Activated T-cell treated with anti-CD3 and anti-CD28 coated beads, Interleukin-2, amount 50 U/mL, for 24 hours (primary cell): ENCODE results near the gene DHX29.
"Not testable (repeated sequence)": the region's sequence is repeated elsewhere in the genome, so short reads cannot be mapped to it uniquely, and the experiment has no call there.

Source experiments
- DNase-seq: peaks from one replicate; pipeline ENCODE4 v3.0.0-alpha.2; 2020
- H3K27ac Mint-ChIP-seq: 2 replicates; pipeline ENCODE4 v1.8.0; 2020; ENCODE audit warnings: mild to moderate bottlenecking, mixed read lengths
- H3K27me3 Mint-ChIP-seq: 2 replicates; pipeline ENCODE4 v1.8.0; 2020; ENCODE audit warnings: mixed read lengths
- H3K36me3 Mint-ChIP-seq: 2 replicates; pipeline ENCODE4 v1.8.0; 2020; ENCODE audit warnings: low read depth, mixed read lengths
- H3K4me1 Mint-ChIP-seq: 2 replicates; pipeline ENCODE4 v1.8.0; 2020; ENCODE audit warnings: low read depth, mixed read lengths
- H3K4me3 Mint-ChIP-seq: 2 replicates; pipeline ENCODE4 v1.8.0; 2020; ENCODE audit warnings: mild to moderate bottlenecking, moderate library complexity, mixed read lengths
- H3K9me3 Mint-ChIP-seq: 2 replicates; pipeline ENCODE4 v1.8.0; 2020; ENCODE audit warnings: mixed read lengths

Gene DHX29

GRCh38 chr5:55324815-55325418, 17.4 kb upstream of the DHX29 start:
- peaks cover 80% of the 10 kb centered on the region for H3K36me3 Mint-ChIP-seq
- no peak for DNase-seq

GRCh38 chr5:55324006-55324405, 16.5 kb upstream of the DHX29 start:
- Mint-ChIP-seq H3K36me3 (peaks cover 73% of the 10 kb centered on the region), H3K4me3 (no peak overlapping the region), H3K9me3 (no peaks in the 10 kb centered on the region), H3K4me1 (peaks cover 38% of the 10 kb centered on the region), H3K27ac (no peak overlapping the region), H3K27me3 (no peaks in the 10 kb centered on the region)
- no peak for DNase-seq

More at GRCh38 chr5:55324815-55325418, 17.4 kb upstream of the DHX29 start:
- no peaks in the 10 kb centered on the region for H3K9me3 Mint-ChIP-seq
- no peak overlapping the region for H3K27ac Mint-ChIP-seq
- no peaks in the 10 kb centered on the region for H3K27me3 Mint-ChIP-seq
- peaks cover 34% of the 10 kb centered on the region for H3K4me1 Mint-ChIP-seq
- no peak overlapping the region for H3K4me3 Mint-ChIP-seq

- no peaks in the 10 kb centered on the region for H3K27me3 Mint-ChIP-seq
- H3K4me1 Mint-ChIP-seq: peaks cover 55% of the 10 kb centered on the region
- H3K36me3 Mint-ChIP-seq: peaks cover 68% of the 10 kb centered on the region
- no peak overlapping the region for H3K27ac Mint-ChIP-seq
- H3K9me3 Mint-ChIP-seq: peaks cover 15% of the 10 kb centered on the region
- DNase-seq: no peak
- no peak overlapping the region for H3K4me3 Mint-ChIP-seq
Observed at GRCh38 chr5:55320571-55320970, 13.1 kb upstream of the DHX29 start.

GRCh38 chr5:55319491-55319890, 12.0 kb upstream of the DHX29 start:
- no peak overlapping the region for H3K4me3 Mint-ChIP-seq
- no peaks in the 10 kb centered on the region for H3K27me3 Mint-ChIP-seq
- H3K4me1 Mint-ChIP-seq: peaks cover 57% of the 10 kb centered on the region
- peaks cover 15% of the 10 kb centered on the region for H3K9me3 Mint-ChIP-seq
- H3K36me3 Mint-ChIP-seq: peaks cover 66% of the 10 kb centered on the region
- no peak overlapping the region for H3K27ac Mint-ChIP-seq
- no peak for DNase-seq

GRCh38 chr5:55318237-55318636, 10.7 kb upstream of the DHX29 start:
- Mint-ChIP-seq H3K36me3 (peaks cover 65% of the 10 kb centered on the region), H3K4me1 (peaks cover 66% of the 10 kb centered on the region), H3K9me3 (peaks cover 15% of the 10 kb centered on the region)
- DNase-seq, H3K27ac Mint-ChIP-seq, H3K4me3 Mint-ChIP-seq, H3K27me3 Mint-ChIP-seq: not testable (repeated sequence)

- Mint-ChIP-seq H3K4me1 (peaks cover 72% of the 10 kb centered on the region), H3K36me3 (peaks cover 58% of the 10 kb centered on the region), H3K4me3 (no peak overlapping the region), H3K27ac (no peak overlapping the region), H3K9me3 (peaks cover 15% of the 10 kb centered on the region), H3K27me3 (no peaks in the 10 kb centered on the region)
- no peak for DNase-seq
Observed at GRCh38 chr5:55316837-55317236, 9.3 kb upstream of the DHX29 start.

- no peak for DNase-seq
- Mint-ChIP-seq H3K4me1 (peaks cover 75% of the 10 kb centered on the region), H3K4me3 (no peak overlapping the region), H3K27me3 (no peaks in the 10 kb centered on the region), H3K36me3 (peaks cover 60% of the 10 kb centered on the region), H3K27ac (peak overlapping the region; percentile 8), H3K9me3 (peaks cover 15% of the 10 kb centered on the region)
Observed at GRCh38 chr5:55316289-55316688, 8.8 kb upstream of the DHX29 start.

GRCh38 chr5:55313870-55314617, 6.5 kb upstream of the DHX29 start:
- Mint-ChIP-seq H3K27ac (peak overlapping the region; percentile 39), H3K27me3 (no peaks in the 10 kb centered on the region)

GRCh38 chr5:55308254-55308836, 851 bp upstream of the DHX29 start:
- Mint-ChIP-seq H3K4me1 (peaks cover 34% of the 10 kb centered on the region), H3K4me3 (no peak overlapping the region), H3K27ac (no peak overlapping the region), H3K36me3 (peaks cover 26% of the 10 kb centered on the region), H3K9me3 (peaks cover 3% of the 10 kb centered on the region), H3K27me3 (no peaks in the 10 kb centered on the region)
- DNase-seq: no peak

More at GRCh38 chr5:55313870-55314617, 6.5 kb upstream of the DHX29 start:
- DNase-seq: no peak
- peaks cover 60% of the 10 kb centered on the region for H3K36me3 Mint-ChIP-seq
- peaks cover 15% of the 10 kb centered on the region for H3K9me3 Mint-ChIP-seq
- H3K4me1 Mint-ChIP-seq: peaks cover 69% of the 10 kb centered on the region
- H3K4me3 Mint-ChIP-seq: no peak overlapping the region

- Mint-ChIP-seq H3K36me3 (peaks cover 34% of the 10 kb centered on the region), H3K9me3 (peaks cover 3% of the 10 kb centered on the region)
Observed at GRCh38 chr5:55306641-55307382, 682 bp downstream of the DHX29 start.

GRCh38 chr5:55305345-55305744, 2.1 kb downstream of the DHX29 start:
- peaks cover 6% of the 10 kb centered on the region for H3K9me3 Mint-ChIP-seq
- H3K36me3 Mint-ChIP-seq: peaks cover 32% of the 10 kb centered on the region
- DNase-seq: no peak
- no peak overlapping the region for H3K4me3 Mint-ChIP-seq
- H3K27me3 Mint-ChIP-seq: no peaks in the 10 kb centered on the region
- H3K4me1 Mint-ChIP-seq: peaks cover 25% of the 10 kb centered on the region
- H3K27ac Mint-ChIP-seq: no peak overlapping the region

More at GRCh38 chr5:55306641-55307382, 682 bp downstream of the DHX29 start:
- peaks cover 33% of the 10 kb centered on the region for H3K4me1 Mint-ChIP-seq
- no peak for DNase-seq
- no peaks in the 10 kb centered on the region for H3K27me3 Mint-ChIP-seq
- H3K27ac Mint-ChIP-seq: no peak overlapping the region
- H3K4me3 Mint-ChIP-seq: no peak overlapping the region

- no peak for DNase-seq
- H3K9me3 Mint-ChIP-seq: peaks cover 6% of the 10 kb centered on the region
- H3K4me3 Mint-ChIP-seq: no peak overlapping the region
- no peak overlapping the region for H3K27ac Mint-ChIP-seq
- H3K27me3 Mint-ChIP-seq: no peaks in the 10 kb centered on the region
- H3K4me1 Mint-ChIP-seq: peaks cover 24% of the 10 kb centered on the region
- peaks cover 33% of the 10 kb centered on the region for H3K36me3 Mint-ChIP-seq
Observed at GRCh38 chr5:55304584-55304983, 2.9 kb downstream of the DHX29 start.

- no peak for DNase-seq
- H3K9me3 Mint-ChIP-seq: peaks cover 6% of the 10 kb centered on the region
- H3K27ac Mint-ChIP-seq: no peak overlapping the region
- H3K27me3 Mint-ChIP-seq: no peaks in the 10 kb centered on the region
- peaks cover 24% of the 10 kb centered on the region for H3K4me1 Mint-ChIP-seq
- H3K4me3 Mint-ChIP-seq: no peak overlapping the region
- peaks cover 40% of the 10 kb centered on the region for H3K36me3 Mint-ChIP-seq
Observed at GRCh38 chr5:55303238-55303690, 4.2 kb downstream of the DHX29 start.

GRCh38 chr5:55300890-55301289, 6.6 kb downstream of the DHX29 start:
- H3K27me3 Mint-ChIP-seq: no peaks in the 10 kb centered on the region
- H3K36me3 Mint-ChIP-seq: peaks cover 62% of the 10 kb centered on the region
- H3K27ac Mint-ChIP-seq: no peak overlapping the region
- H3K9me3 Mint-ChIP-seq: peaks cover 6% of the 10 kb centered on the region
- DNase-seq: no peak
- peaks cover 24% of the 10 kb centered on the region for H3K4me1 Mint-ChIP-seq
- H3K4me3 Mint-ChIP-seq: no peak overlapping the region
